ENCODE data around the gene SIRPA. TPM values are rescaled to one million over a fixed set of nuclear protein-coding genes. Genes with fewer than 3 reads are reported as not detected.

The SIRPA gene
- total and polyA plus RNA-seq, 4 donors: 16.6 to 123 (median 52.6) TPM

- Histone ChIP-seq H3K9ac (ENCODE audit: insufficient read depth in 1 of 2, low read length in 2 of 2) (no peak overlapping the region), H3K27me3 (ENCODE audit: control insufficient read depth in 3 of 3, insufficient read depth in 3 of 3, low read length in 2 of 3) (peaks cover 0 to 6% (median 4%) of the 10 kb centered on the region in 3 donors), H3K4me1 (ENCODE audit: control insufficient read depth in 5 of 5, insufficient read depth in 5 of 5, low read length in 5 of 5) (peaks cover 0 to 2% (median 0%) of the 10 kb centered on the region in 5 donors), H3K4me3 (no peak overlapping the region), H3K9me3 (ENCODE audit: control insufficient read depth in 4 of 4, insufficient read depth in 3 of 4, low read length in 3 of 4) (peaks cover 0 to 2% (median 0%) of the 10 kb centered on the region in 4 donors), H3K36me3 (ENCODE audit: control insufficient read depth in 4 of 4, insufficient read depth in 4 of 4, low read length in 4 of 4) (peaks cover 0 to 3% (median 0%) of the 10 kb centered on the region in 4 donors), H3K27ac (ENCODE audit: low read depth in 1 of 2, low read length in 1 of 2) (no peak overlapping the region)
- WGBS, 2 donors: 84 to 95% methylated on average over 10 of the region's 10 CpGs
- ATAC-seq (ENCODE audit: insufficient read depth, low FRiP score) (no peak), DNase-seq (no peak)
- no peak for TF ChIP-seq CTCF (IDR thresholded peaks at IDR 0.05; ENCODE audit: control extremely low read depth, extremely low read depth)
Observed at GRCh38 chr20:1905009-1905408, 9.8 kb downstream of the SIRPA start.

- no peak for TF ChIP-seq CTCF (IDR thresholded peaks at IDR 0.05; ENCODE audit: control extremely low read depth, extremely low read depth)
- H3K4me1 ChIP-seq (ENCODE audit: control insufficient read depth in 5 of 5, insufficient read depth in 5 of 5, low read length in 5 of 5): peaks cover 0 to 2% (median 0%) of the 10 kb centered on the region in 5 donors
- H3K36me3 ChIP-seq (ENCODE audit: control insufficient read depth in 4 of 4, insufficient read depth in 4 of 4, low read length in 4 of 4): peaks cover 0 to 3% (median 0%) of the 10 kb centered on the region in 4 donors
- ATAC-seq (ENCODE audit: insufficient read depth, low FRiP score) (no peak), DNase-seq (no peak)
- H3K27me3 ChIP-seq (ENCODE audit: control insufficient read depth in 3 of 3, insufficient read depth in 3 of 3, low read length in 2 of 3): peaks cover 0 to 6% (median 4%) of the 10 kb centered on the region in 3 donors
- no peak overlapping the region for H3K27ac ChIP-seq (ENCODE audit: low read depth in 1 of 2, low read length in 1 of 2)
- no peak overlapping the region for H3K4me3 ChIP-seq
- H3K9me3 ChIP-seq (ENCODE audit: control insufficient read depth in 4 of 4, insufficient read depth in 3 of 4, low read length in 3 of 4): peaks cover 0 to 2% (median 0%) of the 10 kb centered on the region in 4 donors
- WGBS, 2 donors: 87 to 95% methylated on average over 9 of the region's 9 CpGs
- H3K9ac ChIP-seq (ENCODE audit: insufficient read depth in 1 of 2, low read length in 2 of 2): no peak overlapping the region
Observed at GRCh38 chr20:1905693-1906092, 10.5 kb downstream of the SIRPA start.

GRCh38 chr20:1906361-1907051 lies 11.3 kb downstream of the SIRPA start:
- DNase-seq (no peak), ATAC-seq (ENCODE audit: insufficient read depth, low FRiP score) (no peak)
- H3K4me3 ChIP-seq: no peak overlapping the region
- peaks cover 0 to 6% (median 4%) of the 10 kb centered on the region in 3 donors for H3K27me3 ChIP-seq (ENCODE audit: control insufficient read depth in 3 of 3, insufficient read depth in 3 of 3, low read length in 2 of 3)
- H3K36me3 ChIP-seq (ENCODE audit: control insufficient read depth in 4 of 4, insufficient read depth in 4 of 4, low read length in 4 of 4): peaks cover 0 to 3% (median 0%) of the 10 kb centered on the region in 4 donors
- peaks cover 0 to 2% (median 0%) of the 10 kb centered on the region in 5 donors for H3K4me1 ChIP-seq (ENCODE audit: control insufficient read depth in 5 of 5, insufficient read depth in 5 of 5, low read length in 5 of 5)
- no peaks in the 10 kb centered on the region for H3K9me3 ChIP-seq (ENCODE audit: control insufficient read depth in 4 of 4, insufficient read depth in 3 of 4, low read length in 3 of 4)
- TF ChIP-seq CTCF (IDR thresholded peaks at IDR 0.05; ENCODE audit: control extremely low read depth, extremely low read depth): no peak
- H3K27ac ChIP-seq (ENCODE audit: low read depth in 1 of 2, low read length in 1 of 2): no peak overlapping the region
- no peak overlapping the region for H3K9ac ChIP-seq (ENCODE audit: insufficient read depth in 1 of 2, low read length in 2 of 2)
- 74 to 76% methylated on average over 9 of the region's 9 CpGs for WGBS, 2 donors

Data from lung (tissue), 12 donors.